GM19099 (cell line): Measurements from ENCODE around the gene AKR1E2.

Experiments
- POLR2A ChIP-seq: IDR thresholded peaks from 3 replicates; pipeline ENCODE4 v1.6.1; 2011; ENCODE audit warnings: low read depth; ENCODE audit not compliant: insufficient read length; ENCODE audit errors: extremely low read depth

Gene AKR1E2

DNA sequence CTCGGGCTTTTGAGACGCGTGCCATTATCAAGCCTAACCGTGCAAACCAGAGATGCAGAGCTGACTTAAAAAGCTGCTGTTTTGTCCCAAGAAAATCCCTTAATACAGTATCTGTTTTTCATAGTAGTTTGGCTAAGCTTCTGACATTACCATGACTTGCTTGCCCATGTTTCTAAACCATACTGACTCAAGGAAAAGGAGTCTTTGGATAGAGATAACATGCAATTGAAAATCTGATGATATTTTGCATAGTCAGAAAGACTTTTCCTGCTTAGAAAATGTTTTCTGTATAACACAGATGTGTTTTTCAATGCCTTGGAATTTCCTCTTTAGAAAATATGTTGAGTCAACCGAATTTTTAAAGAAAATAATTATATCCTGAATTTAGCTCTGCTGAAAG is 21.5 kb upstream of the AKR1E2 start:
- TF ChIP-seq POLR2A: no peak

DNA sequence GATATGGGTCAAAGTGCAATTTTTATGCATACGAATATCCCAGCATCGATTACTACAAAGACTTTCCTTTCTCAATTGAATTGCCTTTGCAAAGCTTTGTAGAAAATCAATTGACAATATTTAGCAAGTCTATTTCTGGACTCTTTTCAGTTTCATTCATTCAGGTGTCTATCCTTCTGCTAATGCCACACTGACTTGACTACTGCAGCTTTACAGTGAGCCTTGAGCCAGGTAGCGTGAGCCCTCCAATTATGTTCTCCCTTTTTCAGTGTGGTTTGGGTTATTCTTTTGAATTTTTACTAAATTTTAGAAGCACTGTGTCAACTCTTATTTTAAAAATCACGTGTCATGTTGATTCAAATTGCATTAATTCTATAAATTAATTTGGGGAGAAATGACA is 19.5 kb upstream of the AKR1E2 start:
- no peak for TF ChIP-seq POLR2A

DNA sequence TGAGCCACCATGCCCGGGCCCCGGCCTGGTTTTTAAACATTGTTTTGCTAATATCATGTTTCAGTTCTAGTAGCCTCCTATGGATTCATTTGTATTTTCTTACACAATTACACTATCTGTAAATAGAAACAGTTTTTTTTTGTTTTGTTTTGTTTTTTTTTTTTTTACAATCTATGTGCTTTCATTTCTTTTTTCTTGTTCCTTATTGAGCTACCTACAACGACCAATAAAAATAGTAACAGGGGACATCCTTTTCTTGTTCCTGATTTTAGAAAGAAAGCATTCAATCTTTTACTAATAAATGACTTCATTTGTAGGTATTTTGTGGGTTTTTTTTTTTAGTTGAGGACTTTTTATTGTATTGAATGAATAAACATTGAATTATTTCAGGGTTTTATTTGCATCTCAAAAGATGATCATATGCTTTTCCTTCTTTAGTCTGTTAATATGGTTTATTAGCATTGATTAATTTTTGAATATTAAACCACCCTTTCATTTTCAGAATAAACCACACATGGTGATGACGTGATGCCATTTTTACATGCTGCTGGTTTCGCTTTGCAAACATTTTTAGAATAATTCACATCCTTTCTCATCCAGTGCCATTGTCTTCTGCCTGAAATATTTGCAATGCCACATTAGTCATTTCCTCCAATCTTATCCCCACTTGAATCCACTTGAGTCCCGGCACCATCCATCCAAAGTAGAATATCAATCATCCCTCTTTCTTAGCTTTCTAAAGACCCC is 18.1 kb upstream of the AKR1E2 start:
- TF ChIP-seq POLR2A: no peak

DNA sequence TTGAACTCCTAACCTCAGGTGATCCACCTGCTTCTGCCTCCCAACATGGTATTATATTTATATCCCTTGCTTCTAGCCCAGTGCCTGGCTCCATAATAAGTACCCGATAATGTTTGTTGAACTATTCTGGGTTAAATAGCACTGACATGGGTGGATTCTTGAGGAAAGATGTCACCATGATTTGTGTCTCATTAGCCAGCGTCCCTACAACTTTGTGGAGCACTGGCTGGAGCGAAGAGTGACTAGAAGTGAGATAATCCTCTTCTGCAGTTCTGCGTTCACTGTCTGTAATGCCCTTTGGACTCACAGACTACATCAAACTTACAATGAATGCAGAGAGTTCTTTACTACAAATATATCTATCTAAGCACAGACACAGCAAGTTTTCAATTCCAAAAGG is 16.9 kb upstream of the AKR1E2 start:
- TF ChIP-seq POLR2A: no peak

DNA sequence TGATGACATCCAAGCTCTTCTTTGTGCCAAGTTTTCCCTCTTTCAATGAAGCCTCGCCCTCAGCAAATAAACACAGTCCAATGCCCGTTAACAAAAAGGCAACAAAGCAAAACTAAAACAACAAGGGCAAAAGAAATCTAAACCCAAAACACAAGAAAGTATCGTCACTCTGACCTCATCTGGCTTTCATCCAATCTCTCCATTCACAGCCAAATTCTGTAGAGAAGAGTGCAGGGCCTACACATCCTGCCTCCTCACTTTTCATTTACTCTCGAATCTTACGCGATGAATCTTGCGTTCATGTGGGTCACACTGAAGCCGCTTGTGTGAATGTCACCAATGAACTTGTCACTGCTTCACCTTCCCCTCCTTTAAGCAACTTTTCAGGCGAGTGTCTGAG is 15.9 kb upstream of the AKR1E2 start:
- no peak for TF ChIP-seq POLR2A

DNA sequence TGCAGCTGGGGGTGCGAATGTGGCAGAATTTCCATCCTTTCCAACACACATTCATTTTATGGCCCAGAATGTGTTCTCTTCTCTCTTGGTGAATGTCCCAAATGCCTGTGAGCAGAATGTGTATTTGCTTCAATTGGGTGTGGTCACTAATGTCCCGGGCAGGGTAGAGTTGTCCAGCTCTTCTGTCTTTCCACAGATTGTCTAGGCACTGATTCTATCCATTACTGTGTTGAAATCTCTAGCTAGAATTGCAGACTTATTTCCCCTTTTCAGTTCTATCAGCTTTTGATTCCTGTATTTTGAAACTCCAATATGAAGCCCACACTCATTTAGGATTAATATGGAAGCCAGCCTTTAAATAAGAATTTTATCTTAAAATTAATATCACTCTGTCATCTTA is 14.0 kb upstream of the AKR1E2 start:
- no peak for TF ChIP-seq POLR2A

DNA sequence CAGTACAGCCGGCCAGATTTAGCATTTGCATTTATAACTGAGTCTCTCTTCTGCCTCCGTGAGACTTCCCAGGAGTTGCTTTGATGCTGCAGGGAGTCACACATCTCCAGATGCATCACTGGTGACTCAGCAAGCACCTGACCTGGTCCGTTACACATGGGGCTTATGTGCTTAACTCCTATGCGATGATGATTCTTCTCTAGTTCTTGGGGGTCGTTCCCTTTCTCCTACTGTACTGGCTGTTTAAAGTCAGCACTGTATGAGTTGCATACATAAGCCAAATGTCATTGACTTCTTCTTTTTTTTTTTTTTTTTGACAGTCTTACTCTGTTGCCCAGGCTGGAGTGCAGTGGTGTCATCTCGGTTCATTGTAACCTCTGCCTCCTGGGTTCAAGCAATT is 13.0 kb upstream of the AKR1E2 start:
- no peak for TF ChIP-seq POLR2A

DNA sequence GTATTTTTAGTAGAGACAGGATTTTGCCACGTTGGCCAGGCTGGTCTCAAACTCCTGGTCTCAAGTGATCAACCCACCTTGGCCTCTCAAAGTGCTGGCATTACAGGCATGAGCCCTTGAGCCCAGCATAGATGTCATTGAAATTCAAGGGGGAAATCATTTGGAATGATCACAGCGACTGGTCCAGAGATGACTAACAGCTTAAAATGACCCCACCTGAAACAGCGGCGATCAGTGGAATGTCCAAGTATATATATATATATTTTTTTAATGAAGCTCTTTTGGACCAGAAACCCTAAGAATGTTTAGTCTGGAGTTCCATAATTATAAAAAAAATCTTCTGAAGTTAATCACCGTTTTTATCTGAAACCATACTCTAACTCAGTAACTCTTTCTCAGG is 12.5 kb upstream of the AKR1E2 start:
- no peak for TF ChIP-seq POLR2A

DNA sequence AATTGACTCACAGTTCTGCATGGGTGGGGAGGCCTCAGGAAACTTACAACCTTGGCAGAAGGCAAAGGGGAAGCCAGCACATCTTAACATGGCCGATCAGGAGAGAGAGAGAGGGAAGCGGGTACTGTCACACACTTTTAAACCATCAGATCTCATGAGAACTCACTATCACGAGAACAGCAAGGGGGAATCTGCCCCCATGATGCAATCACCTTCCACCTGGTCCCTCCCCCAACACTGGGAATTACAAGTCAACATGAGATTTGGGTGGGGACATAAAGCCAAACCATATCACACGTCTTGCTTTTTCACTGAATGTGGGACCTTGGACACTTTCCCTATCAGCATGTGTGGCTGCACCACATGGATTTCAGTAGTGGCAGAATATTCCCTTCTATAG is 9.0 kb upstream of the AKR1E2 start:
- no peak for TF ChIP-seq POLR2A

DNA sequence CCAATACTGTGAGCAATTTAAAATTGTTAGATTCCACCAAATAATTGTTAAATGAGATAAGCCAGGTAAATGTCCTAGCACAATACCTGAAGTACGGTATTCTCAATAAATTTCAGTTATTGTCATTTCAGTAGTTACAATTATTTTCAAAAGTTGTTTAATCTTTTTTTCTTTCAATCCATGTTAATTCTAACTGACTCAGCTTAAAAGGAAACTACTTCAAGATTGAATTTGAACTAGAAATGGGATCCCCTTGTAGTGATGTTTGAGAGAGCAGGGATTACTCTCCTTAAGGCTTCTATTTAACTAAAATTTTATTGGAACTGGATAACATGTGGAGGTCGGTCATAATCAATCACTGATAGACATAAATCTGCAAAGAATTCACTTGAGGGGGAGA is 6.9 kb upstream of the AKR1E2 start:
- TF ChIP-seq POLR2A: no peak

DNA sequence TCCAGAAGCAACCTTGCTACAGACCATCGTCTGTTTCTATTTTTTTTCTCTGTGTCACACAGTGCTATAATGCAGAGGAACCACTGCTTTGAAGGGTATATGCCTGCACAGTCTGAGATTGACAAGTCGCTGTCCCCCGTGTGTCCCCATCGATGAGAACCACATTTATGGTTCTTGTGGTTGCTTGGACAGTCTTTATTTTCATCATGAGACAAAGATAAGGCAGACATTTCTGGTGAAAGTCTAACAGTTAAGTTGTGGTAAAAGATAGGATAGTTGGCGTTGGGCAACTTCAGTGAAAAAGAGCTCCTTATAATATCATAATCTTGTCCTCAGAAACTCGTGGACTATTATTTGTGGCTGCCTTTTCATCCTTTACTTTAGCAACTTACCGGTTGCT is 6.3 kb upstream of the AKR1E2 start:
- TF ChIP-seq POLR2A: no peak

DNA sequence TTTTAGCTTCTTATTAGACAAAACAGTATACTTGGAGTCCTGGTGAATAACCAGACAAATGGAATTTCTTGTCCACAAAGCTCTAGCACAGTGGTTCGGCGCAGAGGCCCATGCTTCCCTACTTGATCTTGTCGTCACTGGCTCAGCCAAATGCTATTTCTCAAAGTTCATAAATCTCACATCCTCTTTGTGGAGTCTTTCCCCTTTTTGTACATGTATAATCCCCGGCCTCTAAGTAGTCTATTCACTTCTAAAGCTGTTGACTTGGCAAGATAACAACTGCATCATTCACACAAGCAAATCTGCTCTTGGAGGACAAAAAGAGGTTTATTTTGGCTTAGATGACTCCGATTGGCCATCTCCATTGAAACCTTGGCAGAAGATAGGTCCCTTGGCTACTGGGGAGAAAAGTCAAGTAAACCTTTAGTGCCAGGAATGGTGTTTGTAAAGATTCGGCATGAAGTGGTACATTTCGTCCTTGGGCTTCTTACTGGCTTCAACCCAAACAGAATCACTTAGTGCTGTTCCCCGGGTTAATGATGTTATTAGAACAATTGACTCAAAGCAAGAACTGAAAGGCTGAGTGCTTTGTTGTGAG is 5.1 kb upstream of the AKR1E2 start:
- TF ChIP-seq POLR2A: no peak

DNA sequence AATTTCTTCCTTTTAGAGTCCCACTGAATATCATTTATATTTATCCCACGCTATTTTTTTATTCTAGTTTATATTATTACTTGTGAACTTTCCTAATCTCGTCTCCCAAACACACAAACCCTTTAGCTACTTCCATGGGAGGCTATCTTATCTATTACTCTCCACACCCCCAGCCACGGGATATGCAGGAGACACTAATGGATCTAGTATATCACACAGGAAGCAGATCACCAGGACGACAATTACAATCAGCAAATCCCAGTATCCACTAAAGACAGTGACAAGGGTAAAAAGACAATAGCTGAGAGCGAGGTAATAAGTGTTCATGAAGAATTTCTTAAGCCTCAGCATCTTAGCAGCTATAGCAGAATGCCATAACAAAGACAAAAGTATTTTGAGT is 3.8 kb upstream of the AKR1E2 start:
- TF ChIP-seq POLR2A: no peak

DNA sequence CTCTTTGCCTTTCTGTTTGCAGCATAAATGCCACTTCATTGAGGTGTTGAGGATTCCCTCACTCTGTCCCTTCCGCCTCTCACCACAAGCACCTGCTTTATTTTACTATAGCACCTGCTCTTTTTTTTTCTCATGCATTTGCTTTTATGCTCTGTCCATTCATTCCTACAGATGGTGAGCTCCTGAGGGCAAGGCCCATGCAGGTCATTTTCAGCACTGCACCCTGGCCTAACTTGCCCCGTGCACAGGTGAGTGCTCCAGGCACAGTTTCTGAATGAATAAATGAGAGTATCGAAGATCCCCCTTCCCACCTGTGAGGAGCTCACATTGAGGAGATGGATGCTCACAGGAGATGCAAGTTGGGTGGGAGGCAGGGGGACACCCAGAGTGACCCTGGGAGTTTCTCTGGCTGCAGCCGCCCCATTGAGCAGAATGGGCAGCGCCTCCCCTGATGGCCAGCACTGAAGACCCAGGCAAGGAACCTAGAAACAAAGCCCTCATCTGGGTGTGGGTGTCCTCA is 1.2 kb upstream of the AKR1E2 start:
- no peak for TF ChIP-seq POLR2A

DNA sequence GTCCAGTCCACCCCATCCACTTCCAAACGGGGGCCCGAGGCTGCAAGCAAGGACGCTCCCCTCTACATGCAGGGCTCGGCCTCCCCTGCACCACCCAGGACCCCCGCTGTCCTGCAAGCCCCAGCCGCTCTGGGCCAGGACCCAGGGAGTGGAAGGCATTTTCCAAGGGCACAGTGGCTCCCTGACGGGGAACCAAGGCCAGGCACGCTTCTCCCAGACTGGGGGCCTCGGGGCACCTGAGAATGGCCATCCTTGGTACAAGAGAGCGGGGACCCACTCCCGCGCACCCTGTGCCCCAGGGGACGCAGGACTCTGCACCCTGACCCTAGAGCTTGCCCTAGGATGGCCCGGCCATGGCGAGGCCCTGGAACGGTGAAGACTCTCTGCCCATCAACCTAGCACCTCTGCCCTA is 545 bp upstream of the AKR1E2 start:
- no peak for TF ChIP-seq POLR2A

DNA sequence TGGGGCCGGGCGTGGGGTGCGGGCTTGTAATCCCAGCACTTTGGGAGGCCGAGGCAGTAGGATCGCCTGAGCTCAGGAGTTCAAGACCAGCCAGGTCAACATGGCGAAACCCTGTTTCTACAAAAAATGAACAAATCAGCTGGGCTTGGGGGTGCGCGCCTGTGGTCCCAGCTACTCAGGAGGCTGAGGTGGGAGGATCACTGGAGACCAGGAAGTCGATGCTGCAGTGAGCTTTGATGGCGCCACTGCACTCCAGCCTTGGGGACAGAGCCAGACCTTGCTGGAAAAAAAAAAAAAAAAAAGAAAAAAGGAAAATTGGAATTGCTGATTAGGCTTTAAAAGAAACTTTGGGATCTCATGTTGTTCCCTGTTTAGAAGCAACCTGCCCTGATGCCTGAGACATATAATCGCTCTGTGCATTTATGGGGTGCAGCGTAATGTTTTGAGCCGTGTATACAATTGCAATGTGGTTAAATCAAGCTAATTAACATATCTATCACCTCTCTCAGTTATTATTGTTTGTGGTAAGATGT is 851 bp downstream of the AKR1E2 start:
- TF ChIP-seq POLR2A: no peak
